ENCODE measurements around the gene MLKL. TPM values are rescaled to one million over a fixed set of nuclear protein-coding genes. Genes with fewer than 3 reads are reported as not detected.

MLKL gene
- total and polyA plus RNA-seq, 2 of the 13 experiments (the other 11 are each of a cell fraction or from before 2014, with no cell fraction given): 6.4 to 10.7 TPM

DNA sequence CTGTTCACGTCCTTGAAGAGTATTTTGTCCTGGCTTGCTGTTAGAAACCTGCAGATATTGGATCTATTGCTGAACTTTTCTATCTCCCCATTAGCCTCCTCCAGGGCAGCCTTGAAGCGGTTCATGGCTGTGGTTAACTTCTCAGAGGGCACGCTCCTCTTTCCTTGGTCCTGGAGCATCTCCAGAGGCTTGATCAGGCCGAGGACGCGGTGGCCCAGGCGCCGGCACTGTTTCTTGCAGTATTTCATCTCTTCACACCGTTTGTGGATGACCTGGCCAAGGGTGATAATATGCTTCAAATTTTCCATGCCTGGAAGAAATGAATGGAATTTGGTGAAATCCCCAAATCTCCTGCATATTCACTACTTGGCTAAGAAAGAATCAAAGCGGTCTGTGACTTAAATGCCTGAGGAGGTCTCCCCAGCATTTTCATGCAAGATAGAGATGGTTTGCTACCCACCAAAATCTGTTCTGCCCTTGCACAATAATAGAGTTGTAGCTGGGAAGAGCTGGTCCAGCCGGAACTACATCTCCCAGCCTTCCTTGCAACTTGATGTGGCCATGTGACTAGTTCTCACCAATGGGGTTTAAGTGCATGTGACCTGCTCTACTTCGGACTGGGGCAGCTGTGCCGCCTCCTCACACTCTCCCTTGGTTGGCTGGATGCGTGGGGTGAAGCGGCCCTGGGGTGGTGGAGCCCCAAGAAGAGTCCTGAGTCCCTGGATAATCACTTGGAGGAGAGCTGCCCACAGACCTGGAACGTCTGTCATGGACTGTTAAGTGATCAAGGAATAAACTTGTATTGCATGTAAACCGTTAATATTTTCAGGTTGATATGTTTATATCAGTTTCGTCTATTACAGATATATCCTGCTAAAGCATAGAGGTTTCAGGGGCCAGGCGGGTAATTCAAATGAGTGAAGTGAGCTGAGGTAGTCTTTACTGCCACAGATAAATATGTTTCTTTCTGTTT, 4.9 kb downstream of the MLKL start (continued):
- TF ChIP-seq, protein P1, sequence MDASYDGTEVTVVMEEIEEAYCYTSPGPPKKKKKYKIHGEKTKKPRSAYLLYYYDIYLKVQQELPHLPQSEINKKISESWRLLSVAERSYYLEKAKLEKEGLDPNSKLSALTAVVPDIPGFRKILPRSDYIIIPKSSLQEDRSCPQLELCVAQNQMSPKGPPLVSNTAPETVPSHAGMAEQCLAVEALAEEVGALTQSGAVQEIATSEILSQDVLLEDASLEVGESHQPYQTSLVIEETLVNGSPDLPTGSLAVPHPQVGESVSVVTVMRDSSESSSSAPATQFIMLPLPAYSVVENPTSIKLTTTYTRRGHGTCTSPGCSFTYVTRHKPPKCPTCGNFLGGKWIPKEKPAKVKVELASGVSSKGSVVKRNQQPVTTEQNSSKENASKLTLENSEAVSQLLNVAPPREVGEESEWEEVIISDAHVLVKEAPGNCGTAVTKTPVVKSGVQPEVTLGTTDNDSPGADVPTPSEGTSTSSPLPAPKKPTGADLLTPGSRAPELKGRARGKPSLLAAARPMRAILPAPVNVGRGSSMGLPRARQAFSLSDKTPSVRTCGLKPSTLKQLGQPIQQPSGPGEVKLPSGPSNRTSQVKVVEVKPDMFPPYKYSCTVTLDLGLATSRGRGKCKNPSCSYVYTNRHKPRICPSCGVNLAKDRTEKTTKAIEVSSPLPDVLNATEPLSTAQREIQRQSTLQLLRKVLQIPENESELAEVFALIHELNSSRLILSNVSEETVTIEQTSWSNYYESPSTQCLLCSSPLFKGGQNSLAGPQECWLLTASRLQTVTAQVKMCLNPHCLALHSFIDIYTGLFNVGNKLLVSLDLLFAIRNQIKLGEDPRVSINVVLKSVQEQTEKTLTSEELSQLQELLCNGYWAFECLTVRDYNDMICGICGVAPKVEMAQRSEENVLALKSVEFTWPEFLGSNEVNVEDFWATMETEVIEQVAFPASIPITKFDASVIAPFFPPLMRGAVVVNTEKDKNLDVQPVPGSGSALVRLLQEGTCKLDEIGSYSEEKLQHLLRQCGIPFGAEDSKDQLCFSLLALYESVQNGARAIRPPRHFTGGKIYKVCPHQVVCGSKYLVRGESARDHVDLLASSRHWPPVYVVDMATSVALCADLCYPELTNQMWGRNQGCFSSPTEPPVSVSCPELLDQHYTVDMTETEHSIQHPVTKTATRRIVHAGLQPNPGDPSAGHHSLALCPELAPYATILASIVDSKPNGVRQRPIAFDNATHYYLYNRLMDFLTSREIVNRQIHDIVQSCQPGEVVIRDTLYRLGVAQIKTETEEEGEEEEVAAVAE (CRISPR knock-in tag; IDR thresholded peaks at IDR 0.05; ENCODE audit: borderline replicate concordance): peak; percentile 96
- TF ChIP-seq AGO1 (IDR thresholded peaks at IDR 0.05; ENCODE audit: low read depth, low read length, poor library complexity, severe bottlenecking) (no peak), CHD4 (IDR thresholded peaks at IDR 0.05; ENCODE audit: borderline replicate concordance, low read length) (no peak), MED8 (CRISPR knock-in tag; IDR thresholded peaks at IDR 0.05; ENCODE audit: insufficient replicate concordance) (no peak), PAWR (CRISPR knock-in tag; IDR thresholded peaks at IDR 0.05; ENCODE audit: borderline replicate concordance) (no peak), ZNF326 (CRISPR knock-in tag; IDR thresholded peaks at IDR 0.05; ENCODE audit: borderline replicate concordance) (no peak), SRF (IDR thresholded peaks at IDR 0.05; ENCODE audit: low read depth, low read length) (no peak), ZNF205 (CRISPR knock-in tag; IDR thresholded peaks at IDR 0.05) (peak; percentile 62), SP1 (IDR thresholded peaks at IDR 0.05) (no peak), SP1 (CRISPR knock-in tag; IDR thresholded peaks at IDR 0.05) (0 out of 2 replicates have a peak, but pooled peaks have one; percentile 43), SIX4 (CRISPR knock-in tag; IDR thresholded peaks at IDR 0.05) (peak; percentile 42; the same call in 1 of the 2 replicates), AGO2 (optimal IDR thresholded peaks at IDR 0.05; ENCODE audit: low read depth, low read length) (no peak), ZNF761 (CRISPR knock-in tag; conservative IDR thresholded peaks at IDR 0.05) (no peak), ARNT2 (CRISPR knock-in tag; IDR thresholded peaks at IDR 0.05; ENCODE audit: low read depth) (0 out of 2 replicates have a peak, but pooled peaks have one; percentile 4), ZNF33A (CRISPR knock-in tag; IDR thresholded peaks at IDR 0.05; ENCODE audit: borderline replicate concordance) (no peak)
- TF ChIP-seq, protein P2, sequence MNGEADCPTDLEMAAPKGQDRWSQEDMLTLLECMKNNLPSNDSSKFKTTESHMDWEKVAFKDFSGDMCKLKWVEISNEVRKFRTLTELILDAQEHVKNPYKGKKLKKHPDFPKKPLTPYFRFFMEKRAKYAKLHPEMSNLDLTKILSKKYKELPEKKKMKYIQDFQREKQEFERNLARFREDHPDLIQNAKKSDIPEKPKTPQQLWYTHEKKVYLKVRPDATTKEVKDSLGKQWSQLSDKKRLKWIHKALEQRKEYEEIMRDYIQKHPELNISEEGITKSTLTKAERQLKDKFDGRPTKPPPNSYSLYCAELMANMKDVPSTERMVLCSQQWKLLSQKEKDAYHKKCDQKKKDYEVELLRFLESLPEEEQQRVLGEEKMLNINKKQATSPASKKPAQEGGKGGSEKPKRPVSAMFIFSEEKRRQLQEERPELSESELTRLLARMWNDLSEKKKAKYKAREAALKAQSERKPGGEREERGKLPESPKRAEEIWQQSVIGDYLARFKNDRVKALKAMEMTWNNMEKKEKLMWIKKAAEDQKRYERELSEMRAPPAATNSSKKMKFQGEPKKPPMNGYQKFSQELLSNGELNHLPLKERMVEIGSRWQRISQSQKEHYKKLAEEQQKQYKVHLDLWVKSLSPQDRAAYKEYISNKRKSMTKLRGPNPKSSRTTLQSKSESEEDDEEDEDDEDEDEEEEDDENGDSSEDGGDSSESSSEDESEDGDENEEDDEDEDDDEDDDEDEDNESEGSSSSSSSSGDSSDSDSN (CRISPR knock-in tag; IDR thresholded peaks at IDR 0.05): peak; percentile 33; the same call in 1 of the 2 replicates
- TF ChIP-seq, protein P3, sequence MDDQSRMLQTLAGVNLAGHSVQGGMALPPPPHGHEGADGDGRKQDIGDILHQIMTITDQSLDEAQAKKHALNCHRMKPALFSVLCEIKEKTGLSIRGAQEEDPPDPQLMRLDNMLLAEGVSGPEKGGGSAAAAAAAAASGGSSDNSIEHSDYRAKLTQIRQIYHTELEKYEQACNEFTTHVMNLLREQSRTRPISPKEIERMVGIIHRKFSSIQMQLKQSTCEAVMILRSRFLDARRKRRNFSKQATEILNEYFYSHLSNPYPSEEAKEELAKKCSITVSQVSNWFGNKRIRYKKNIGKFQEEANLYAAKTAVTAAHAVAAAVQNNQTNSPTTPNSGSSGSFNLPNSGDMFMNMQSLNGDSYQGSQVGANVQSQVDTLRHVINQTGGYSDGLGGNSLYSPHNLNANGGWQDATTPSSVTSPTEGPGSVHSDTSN (CRISPR knock-in tag; IDR thresholded peaks at IDR 0.05; ENCODE audit: borderline replicate concordance): no peak
- TF ChIP-seq, protein P4, sequence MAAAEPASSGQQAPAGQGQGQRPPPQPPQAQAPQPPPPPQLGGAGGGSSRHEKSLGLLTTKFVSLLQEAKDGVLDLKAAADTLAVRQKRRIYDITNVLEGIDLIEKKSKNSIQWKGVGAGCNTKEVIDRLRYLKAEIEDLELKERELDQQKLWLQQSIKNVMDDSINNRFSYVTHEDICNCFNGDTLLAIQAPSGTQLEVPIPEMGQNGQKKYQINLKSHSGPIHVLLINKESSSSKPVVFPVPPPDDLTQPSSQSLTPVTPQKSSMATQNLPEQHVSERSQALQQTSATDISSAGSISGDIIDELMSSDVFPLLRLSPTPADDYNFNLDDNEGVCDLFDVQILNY (CRISPR knock-in tag; conservative IDR thresholded peaks at IDR 0.05): no peak

Data from HepG2 (cell line).